GM18861 (cell line): Measurements from ENCODE around the gene RUFY2.

Source experiments
- ATAC-seq: cut with Tn5 transposase; IDR thresholded peaks from one replicate; pipeline ENCODE4 v1.9.1; 2021; ENCODE audit not compliant: unreplicated experiment

The RUFY2 gene

DNA sequence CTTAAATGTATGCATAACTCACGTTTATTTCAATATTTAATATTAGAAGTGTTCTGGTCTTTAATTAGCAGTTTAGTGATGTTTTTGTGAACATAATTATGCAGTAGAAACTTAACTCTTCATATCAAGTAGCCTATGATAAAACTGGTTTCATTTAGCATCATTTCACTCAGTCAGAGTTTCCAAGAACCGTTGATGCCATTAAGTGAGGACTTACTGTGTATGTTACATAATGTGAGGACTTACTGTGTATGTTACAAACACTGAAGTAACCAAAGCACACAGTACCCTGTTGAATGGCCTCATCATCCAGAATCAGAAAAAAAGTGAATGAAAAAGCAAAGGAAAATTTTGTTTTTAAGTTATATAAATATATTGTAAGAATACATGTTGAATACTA lies 41.5 kb downstream of the RUFY2 start:
- no peak for ATAC-seq

DNA sequence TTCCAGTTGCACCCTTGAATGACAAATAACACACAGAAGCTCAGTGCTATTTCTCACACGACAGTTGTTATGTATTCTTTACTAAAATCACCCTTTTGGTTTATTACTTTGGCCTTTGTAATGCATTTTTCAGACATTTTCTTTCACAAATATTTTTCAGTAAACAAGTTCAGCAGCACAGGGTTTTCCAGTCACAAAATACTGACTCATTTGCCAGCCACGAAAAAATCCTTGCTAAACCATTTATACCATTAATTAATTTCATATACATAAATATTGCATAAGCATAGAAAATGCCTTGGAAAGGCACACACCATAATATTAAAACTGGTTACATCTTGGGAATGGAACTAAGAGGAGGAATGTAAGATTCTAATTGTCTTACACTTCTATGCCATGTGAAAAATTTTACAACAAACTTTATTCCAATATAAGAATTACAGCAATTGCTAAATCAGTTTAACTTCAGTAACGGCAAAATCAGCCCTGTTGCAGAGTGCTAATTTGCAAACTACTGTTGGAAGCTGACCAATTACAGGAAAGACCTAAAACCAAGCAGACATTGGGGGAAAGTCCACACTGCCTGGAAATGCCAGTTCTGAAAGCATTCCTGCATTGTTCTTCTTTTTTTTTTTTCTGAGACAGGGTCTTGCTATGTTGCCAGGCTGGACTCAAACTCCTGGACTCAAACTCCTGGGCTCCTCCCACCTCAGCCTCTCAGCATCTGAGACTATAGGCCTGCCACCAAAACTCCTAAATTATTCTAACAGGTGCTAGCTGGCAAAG lies 42.8 kb downstream of the RUFY2 start:
- ATAC-seq: no peak

DNA sequence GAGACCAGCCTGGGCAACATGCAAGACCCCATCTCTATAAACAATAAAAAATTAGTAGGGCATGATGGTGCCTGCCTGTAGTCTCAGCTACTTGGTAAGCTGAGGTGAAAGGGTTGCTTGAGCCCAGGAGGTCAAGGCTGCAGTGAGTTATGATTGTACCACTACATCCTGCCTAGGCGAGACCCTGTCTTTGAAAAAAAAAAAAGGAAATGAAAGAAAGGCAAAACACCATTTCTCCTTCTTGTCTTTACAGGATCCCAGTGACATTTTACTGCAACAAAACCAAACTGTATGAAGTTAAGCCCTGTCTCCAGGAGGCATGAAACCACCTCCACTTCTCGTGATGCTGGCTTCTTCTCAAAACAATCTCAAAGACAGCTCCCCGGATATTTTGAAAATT lies 44.5 kb downstream of the RUFY2 start:
- no peak for ATAC-seq

DNA sequence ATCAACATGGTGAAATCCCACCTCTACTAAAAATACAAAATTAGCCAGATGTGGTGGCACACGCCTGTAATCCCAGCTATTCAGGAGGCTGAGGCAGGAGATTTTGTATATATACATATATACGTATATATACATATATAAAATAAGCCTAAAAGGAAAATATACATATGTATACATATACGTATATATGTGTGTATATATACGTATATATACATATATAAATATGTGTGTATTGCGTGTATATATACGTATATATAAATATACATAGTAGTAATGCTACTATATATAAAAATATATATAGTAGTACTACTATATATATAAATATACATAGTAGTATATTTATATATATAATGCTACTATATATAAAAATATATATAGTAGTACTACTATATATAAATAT lies 47.9 kb downstream of the RUFY2 start:
- no peak for ATAC-seq

- no peak for ATAC-seq
Measured at GRCh38 chr10:68353537-68353936, 53.5 kb downstream of the RUFY2 start.

DNA sequence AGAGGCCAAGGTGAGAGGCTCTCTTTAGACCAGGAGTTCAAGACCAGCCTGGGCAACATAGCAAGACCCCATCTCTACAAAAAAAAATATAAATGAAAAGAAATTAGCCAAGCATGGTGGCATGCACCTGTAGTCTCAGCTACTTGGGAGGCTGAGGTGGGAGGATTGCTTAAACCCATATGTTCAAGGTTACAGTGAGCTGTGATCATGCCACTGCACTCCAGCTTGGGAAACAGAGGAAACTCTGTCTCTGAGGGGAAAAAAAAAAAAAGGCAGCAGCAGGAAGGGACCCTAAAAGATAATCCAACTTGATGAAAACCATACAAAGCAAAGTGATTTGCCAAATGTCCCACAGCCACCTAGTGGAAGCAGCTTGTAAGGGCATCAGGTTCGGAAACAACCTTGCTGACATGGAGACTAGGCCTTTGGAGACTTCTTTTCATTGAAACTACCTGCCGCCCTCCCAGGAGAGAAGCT lies 58.8 kb downstream of the RUFY2 start:
- ATAC-seq: no peak

DNA sequence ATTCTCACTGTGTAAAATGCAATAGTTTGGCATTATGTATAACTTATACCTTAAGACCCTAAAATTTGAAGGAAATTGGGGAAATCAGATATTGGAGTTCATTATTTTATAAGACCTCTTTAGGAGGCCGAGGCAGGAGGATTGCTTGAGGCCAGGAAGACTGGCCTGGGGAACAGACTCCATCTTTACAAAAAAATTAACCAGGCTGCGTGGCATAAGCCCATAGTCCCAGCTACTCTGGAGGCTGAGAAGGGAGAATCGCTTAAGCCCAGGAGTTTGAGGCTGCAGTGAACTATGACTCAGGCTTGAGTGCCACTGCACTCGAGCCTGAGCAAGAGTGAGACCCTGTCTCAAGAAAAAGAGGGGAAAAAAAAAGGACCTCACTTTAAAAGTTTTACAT lies 60.3 kb downstream of the RUFY2 start:
- ATAC-seq: no peak

- no peak for ATAC-seq
Measured at GRCh38 chr10:68345621-68346020, 61.5 kb downstream of the RUFY2 start.

DNA sequence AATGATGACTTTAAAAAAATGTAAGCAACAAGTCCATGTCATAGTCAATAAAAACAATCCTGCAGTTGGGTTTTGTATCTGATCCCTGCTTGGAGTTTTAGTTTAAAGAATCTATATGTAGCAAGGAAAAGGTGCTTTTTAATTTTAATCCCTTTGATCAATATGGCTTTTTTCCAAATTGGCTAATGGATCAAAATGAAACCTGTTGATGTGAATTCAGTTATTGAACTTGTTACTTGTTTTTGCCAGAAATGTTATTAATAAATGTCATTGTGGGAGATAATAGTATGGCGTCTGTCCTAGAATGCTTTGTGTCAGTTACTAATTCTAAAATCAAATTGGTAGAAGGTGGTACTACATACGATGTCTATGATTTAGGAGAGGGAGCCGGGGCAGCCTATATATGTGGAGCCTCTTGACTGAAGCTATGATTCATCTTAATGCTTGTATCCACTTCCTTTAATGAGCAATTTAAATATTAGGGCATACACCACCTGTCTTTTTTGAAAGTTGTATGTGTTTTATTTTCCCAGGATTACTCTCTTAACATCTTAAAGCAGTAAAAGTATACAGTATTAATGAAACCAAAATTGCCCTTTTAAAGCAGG lies 64.1 kb downstream of the RUFY2 start:
- ATAC-seq: no peak

DNA sequence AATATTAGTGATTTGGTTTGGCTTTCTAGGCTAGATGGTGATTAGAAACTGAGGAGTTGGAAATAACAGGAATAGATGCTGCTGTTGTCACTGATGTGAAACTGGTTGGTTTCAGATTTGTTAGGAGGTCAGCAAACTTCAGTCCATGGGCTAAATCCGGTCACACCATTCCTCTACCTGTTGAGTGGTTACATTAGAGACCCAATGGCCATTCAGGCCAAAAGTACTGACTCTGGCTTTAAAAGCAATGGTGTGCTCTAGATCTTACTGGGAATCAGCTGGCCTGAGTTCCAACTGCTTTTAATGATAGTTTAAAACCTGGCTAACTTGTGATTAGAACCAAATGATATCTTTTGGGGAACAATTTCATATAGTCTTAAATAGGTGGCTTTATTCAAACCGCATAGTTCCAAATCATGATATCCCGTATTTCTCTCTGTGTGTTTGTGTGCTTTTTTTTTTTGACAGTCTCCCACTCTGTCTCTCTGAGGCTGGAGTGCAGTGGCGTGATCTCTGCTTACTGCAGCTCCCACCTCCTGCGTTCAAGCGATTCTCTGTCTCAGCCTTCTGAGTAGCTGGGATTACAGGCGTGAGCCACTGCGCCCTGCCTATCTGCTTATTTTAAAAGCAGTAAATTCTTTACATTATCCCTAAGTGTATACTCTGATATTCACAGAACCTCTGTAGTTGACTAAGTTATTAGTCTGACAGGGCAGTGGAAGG lies 66.6 kb downstream of the RUFY2 start:
- no peak for ATAC-seq

- no peak for ATAC-seq
Measured at GRCh38 chr10:68336754-68337351, 70.2 kb downstream of the RUFY2 start.

DNA sequence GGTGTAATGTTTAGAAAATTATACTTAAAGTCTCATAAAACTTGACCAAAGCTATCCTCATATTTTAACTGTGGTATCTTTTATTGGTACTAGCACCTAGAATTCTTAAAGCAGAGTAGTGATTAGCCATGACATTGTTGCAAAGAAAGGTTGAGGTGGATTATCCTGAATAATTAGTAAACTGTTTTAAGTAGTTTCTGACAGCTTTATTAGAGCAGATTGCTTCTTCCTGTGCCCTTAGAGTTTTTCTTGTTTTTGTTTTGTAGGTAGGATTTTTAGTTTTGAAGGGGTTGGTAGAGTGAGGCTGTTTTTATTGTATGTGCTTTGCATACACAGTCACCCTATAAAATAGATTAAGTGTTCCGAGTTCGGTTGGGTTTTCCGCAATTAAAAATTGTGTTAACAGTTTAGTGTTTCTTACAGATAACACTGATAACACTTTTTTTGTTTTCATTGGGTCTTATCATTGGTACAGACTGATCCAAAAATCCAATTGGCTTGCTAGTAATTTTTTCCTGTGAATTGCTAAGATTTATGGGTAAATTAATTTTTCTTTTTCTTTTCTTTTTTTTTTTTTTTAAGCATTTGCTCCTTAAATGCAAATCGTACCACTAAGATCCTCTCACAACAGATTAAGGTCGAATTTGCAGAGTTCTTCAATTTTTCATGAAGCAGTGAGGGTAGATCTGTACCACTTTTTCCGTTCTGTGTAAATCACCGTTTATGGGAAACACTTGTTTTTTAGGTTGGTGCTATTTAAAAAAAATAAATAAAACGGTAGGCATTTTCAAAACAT lies 72.2 kb downstream of the RUFY2 start:
- no peak for ATAC-seq

DNA sequence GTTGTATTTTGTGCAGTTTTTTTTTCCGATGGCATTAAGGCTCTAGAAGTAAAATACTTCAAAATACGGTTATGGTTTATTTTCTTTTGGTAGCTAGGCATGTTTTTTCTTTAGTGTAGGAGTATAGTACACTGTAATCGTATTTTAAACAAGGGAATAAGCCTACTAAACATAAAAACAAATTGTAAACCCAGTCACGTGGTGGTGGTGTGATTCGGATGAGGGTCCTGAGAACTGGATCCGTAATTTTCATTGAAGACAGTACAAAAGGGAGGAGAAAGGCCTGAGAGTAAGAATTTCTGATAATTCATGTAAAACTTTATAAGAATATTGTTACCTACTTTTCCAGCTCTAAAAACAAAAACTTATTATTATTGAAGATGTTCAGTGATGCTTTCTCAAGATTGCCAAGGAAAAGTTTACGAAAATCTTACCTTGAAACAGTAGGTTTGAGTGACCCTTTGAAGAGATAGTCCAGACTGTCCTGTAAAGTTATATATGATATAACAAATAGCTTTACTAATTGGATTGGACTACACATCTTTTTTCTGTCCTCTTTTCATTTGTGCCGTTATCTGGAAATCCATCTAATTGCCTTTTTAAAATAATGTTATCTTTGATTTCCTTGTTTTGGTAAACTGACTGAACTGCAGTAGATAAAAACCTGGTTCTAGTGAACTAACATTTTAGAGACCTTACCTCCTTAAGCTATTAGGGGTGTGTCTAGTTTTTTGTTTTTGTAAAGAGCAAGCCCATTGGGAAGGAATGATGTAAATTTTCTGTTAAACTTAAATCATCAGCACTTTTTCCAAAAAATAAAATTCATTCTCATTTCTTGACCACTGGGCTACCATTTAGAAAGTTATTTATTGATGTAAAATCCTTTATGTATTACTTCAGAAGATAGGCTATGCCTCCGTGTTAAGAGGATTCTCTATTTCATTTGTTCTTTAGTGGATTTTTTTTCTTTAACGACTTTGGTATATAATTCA lies 73.3 kb downstream of the RUFY2 start:
- ATAC-seq: no peak

DNA sequence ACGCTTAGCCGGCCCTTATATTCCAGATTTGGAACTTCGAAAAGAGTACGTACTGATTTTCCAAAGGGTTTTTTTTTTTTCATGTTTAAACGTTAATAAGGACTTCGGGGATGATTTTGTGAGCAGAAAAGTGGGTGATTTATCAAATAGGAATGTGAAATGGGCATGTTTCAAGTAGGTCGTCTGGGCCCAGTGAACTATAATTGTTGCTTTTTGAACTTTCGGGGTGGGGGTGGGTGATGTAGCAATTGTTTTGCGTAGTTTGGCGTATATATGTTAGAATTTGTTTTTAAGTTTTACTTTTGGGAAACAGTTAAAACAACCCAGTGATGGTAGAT lies 74.0 kb downstream of the RUFY2 start:
- ATAC-seq: no peak

DNA sequence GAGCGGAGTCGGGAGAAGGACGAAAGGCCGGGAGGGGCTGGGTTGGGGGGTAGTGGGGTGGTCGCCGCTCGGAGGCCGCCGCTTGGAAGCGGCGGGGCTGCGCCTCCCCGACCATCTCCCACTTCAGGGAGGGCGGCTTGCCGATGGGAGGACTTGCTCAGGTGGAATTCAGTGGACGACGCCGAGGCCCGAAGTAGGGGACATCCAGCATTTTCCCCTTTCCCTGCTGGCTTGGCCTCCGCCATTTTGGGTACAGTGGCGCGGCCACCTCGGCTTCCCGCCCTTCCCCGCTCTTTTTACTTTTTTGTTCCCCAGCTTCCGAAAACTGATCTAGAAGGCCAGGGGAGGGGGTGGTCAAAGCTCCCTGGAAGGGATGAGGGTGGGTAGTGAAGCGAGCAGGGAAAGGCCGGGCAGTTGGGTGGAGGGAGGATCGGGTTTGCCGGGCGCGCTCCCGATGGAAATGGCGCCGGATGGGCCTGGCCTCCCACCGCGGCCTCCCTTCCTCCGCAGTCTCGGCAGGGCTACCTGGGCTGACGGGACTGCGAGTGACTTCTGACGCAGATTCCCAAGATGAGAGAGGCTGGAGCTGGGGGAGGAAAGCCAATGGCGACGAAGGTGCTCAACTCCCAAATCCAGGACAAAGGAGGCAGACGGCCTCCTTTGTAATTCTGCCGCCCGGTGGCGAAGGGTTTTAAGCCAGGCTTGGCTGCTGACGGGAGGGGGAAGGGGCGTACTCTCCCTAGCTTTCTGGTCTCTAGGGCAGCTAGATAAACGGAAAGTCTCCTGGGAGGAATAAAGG lies 74.6 kb downstream of the RUFY2 start, which contains the start of gene PBLD:
TSS of gene PBLD (minus strand) at position 670 of the 799 bp plus-strand sequence. CDS start 26,084 bp downstream, outside the sequence.
- ATAC-seq: no peak

DNA sequence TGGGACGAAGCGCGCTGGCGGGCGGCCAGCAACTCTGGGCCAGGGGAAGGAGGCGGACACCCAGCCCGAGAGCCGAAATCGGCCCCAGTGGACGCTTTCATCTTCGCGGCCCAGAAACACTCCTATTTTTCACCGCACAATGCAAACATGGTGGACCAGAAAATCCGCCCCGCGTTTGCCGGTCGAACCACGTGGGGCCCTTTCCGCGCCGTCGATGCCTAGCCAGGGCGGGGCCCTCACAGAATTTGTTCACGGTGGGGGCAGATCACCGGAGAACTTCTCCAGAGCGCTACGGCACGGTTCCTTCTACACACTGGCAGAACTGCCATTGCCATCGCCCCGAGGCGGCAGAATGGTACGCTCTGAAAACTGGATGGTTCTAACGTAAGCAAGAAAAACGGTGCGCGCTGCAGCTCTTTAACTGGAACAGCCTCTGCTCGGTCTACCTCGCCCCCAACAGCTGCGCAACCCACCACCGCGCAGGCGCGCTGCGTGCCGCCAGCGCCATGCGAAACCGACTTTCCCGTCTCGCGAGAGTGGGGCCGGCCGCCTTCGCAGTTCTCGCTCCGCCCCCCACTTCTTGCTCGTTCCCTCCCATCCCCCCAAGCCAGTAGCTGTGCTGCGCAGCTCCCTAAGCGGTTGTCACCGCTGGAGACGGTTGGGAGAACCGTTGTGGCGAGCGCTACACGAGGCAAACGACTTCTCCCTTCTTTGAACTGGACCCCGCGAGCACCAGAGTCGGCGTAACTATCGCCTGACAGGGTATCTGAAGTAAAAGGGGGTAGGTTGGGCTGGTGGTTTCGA lies 75.4 kb downstream of the RUFY2 start, which contains the start of gene HNRNPH3:
TSS of gene HNRNPH3 (plus strand) at position 610 of the 804 bp plus-strand sequence. CDS start 5,158 bp downstream, outside the sequence.
- peak; percentile 80 for ATAC-seq

- no peak for ATAC-seq
Measured at GRCh38 chr10:68330852-68331454, 76.1 kb downstream of the RUFY2 start.
